Measurements from ENCODE around the gene SYNPO2. TPM values are rescaled to one million over a fixed set of nuclear protein-coding genes. Genes with fewer than 3 reads are reported as not detected.

Gene SYNPO2
- total and polyA plus RNA-seq, 10 of the 15 experiments (the other 5 are each of a cell fraction or from before 2014, with no cell fraction given), result 0.04 to 0.34 (median 0.28) TPM

GRCh38 chr4:118983831-118984230 is 95.2 kb downstream of the SYNPO2 start:
- CTCF ChIA-PET, result interaction anchor here (0.7 to 4.8 kb wide), 12 partner anchors 10 to 644 kb away, joined by 3 to 24 read pairs (median 4); no protein-coding TSS in a partner anchor

More at GRCh38 chr4:118983831-118984230, 95.2 kb downstream of the SYNPO2 start:
- in situ Hi-C loops (cut with MboI) (loop anchor here (5.0 to 10.0 kb wide), 2 partner anchors 308 to 641 kb away; partner anchors contain the start of gene PDE5A), intact Hi-C loops (cut with micrococcal nuclease; ENCODE audit: unreplicated experiment) (loop anchor here (2.0 to 5.0 kb wide), 4 partner anchors 212 to 1068 kb away; no protein-coding TSS in a partner anchor)
- H3K4me1 ChIP-seq (ENCODE audit: control insufficient read depth, insufficient read depth, low read length), result no peaks in the 10 kb centered on the region
- TF ChIP-seq PAX5 (IDR thresholded peaks at IDR 0.05; ENCODE audit: borderline replicate concordance, low read depth, low read length) (no peak), CUX1 (IDR thresholded peaks at IDR 0.05; ENCODE audit: insufficient replicate concordance, low read depth, low read length) (no peak), ZNF24 (IDR thresholded peaks at IDR 0.05) (no peak), ZNF207 (IDR thresholded peaks at IDR 0.05; ENCODE audit: borderline replicate concordance) (no peak), SRF (IDR thresholded peaks at IDR 0.05; ENCODE audit: low read depth in 2 of 2, low read length in 2 of 2) (no peak), ZSCAN29 (IDR thresholded peaks at IDR 0.05) (no peak), EED (IDR thresholded peaks at IDR 0.05; ENCODE audit: low read depth) (no peak), CHD4 (IDR thresholded peaks at IDR 0.05) (no peak), SMAD1 (IDR thresholded peaks at IDR 0.05; ENCODE audit: low read depth, partially characterized antibody) (no peak), HDAC2 (IDR thresholded peaks at IDR 0.05) (no peak)
- no peaks in the 10 kb centered on the region for H4K20me1 ChIP-seq (ENCODE audit: control insufficient read depth, insufficient read depth)
- no peak overlapping the region for H3K27ac ChIP-seq (ENCODE audit: control insufficient read depth, insufficient read depth)
- ATAC-seq (no peak), DNase-seq (ENCODE audit: low read depth, low spot score) (no peak), FAIRE-seq (no peak)
- POLR2A ChIA-PET, result no interaction called here
- H3K27me3 ChIP-seq (replicated peaks in 1 of 2; ENCODE audit: control insufficient read depth in 2 of 2, insufficient read depth in 2 of 2, low read length in 1 of 2), result no peaks in the 10 kb centered on the region
- no peaks in the 10 kb centered on the region for H3K9me3 ChIP-seq (replicated peaks; ENCODE audit: control insufficient read depth, insufficient read depth, low read length)
- no peaks in the 10 kb centered on the region for H3K36me3 ChIP-seq (ENCODE audit: control insufficient read depth in 2 of 2, insufficient read depth in 2 of 2, low read length in 1 of 2)
- BruUV-seq (replicated peaks), result no TSS peak
- 0% methylated on average over 1 of the region's 1 CpG for WGBS (ENCODE audit: insufficient coverage, insufficient replicate concordance, low lambda C conversion rate, missing lambda C conversion rate)
- SMC1A ChIA-PET (ENCODE audit: uncharacterized antibody, unreplicated experiment), result interaction anchor here (1.6 kb wide), 1 partner anchor 1071 kb away, joined by 3 read pairs; no protein-coding TSS in a partner anchor
- no peak overlapping the region for H3K9ac ChIP-seq (ENCODE audit: control insufficient read depth, insufficient read depth, low read length)
- no peak overlapping the region for H3K4me2 ChIP-seq (ENCODE audit: control insufficient read depth, insufficient read depth)
- RAD21 ChIA-PET (ENCODE audit: unreplicated experiment), result no interaction called here
- no peak overlapping the region for H3K4me3 ChIP-seq
- no peaks in the 10 kb centered on the region for H3K79me2 ChIP-seq (ENCODE audit: control insufficient read depth, insufficient read depth, low read length)
- no peak overlapping the region for H2AFZ ChIP-seq (ENCODE audit: control insufficient read depth, low read depth, low read length)

Measured in GM12878 (cell line).